Spleen (tissue), 11 donors: ENCODE results near the gene CYB561. TPM values are rescaled to one million over a fixed set of nuclear protein-coding genes. Genes with fewer than 3 reads are reported as not detected.
A peak's percentile ranks its signal among the peaks of the same experiment; 100 is the strongest.

ENCODE experiments used
- DNase-seq: peaks from one replicate; pipeline ENCODE4 v3.0.0-alpha.2; 2020
- H3K27ac ChIP-seq, 8 donors: fragments of 200-600 bp; sonication (generic) in 7 of 8; 1 replicate in 4 of 8; 2 replicates in 4 of 8; pipeline versions ENCODE4 v1.5.0 to v1.8.0; 2016 to 2021; ENCODE audit warnings: inconsistent platforms in 4 of 8, mild to moderate bottlenecking in 4 of 8, moderate library complexity in 1 of 8
- H3K27me3 ChIP-seq, 7 donors: fragments of 200-600 bp; sonication (generic) in 6 of 7; replicated peaks in 1 of 7; 1 replicate in 4 of 7; 2 replicates in 3 of 7; pipeline versions ENCODE4 v1.5.0 to v1.8.0; 2016 to 2021; ENCODE audit warnings: inconsistent platforms in 3 of 7, mild to moderate bottlenecking in 1 of 7
- H3K36me3 ChIP-seq, 6 donors: fragments of 200-600 bp; sonication (generic) in 5 of 6; 1 replicate in 4 of 6; 2 replicates in 2 of 6; pipeline versions ENCODE4 v1.5.0 to v1.8.0; 2016 to 2021; ENCODE audit warnings: inconsistent platforms in 2 of 6
- H3K4me1 ChIP-seq, 6 donors: fragments of 200-600 bp; sonication (generic) in 5 of 6; 1 replicate in 3 of 6; 2 replicates in 3 of 6; pipeline versions ENCODE4 v1.5.0 to v1.8.0; 2016 to 2021; ENCODE audit warnings: inconsistent platforms in 3 of 6
- H3K4me3 ChIP-seq, 8 donors: fragments of 200-600 bp; sonication (generic) in 7 of 8; 1 replicate in 4 of 8; 2 replicates in 4 of 8; pipeline versions ENCODE4 v1.5.0 to v1.8.0; 2016 to 2021; ENCODE audit warnings: inconsistent platforms in 4 of 8, mild to moderate bottlenecking in 4 of 8, moderate library complexity in 2 of 8
- H3K9me3 ChIP-seq, 8 donors: fragments of 200-600 bp; sonication (generic) in 7 of 8; 1 replicate in 4 of 8; 2 replicates in 4 of 8; pipeline versions ENCODE4 v1.5.0 to v1.8.0; 2016 to 2021; ENCODE audit warnings: inconsistent platforms in 4 of 8
- CTCF ChIP-seq, 11 experiments: fragments of 200-600 bp in 7 of 11; fragments of 450-650 bp in 4 of 11; sonication (generic) in 4 of 11; IDR thresholded peaks in 8 of 11; conservative IDR thresholded peaks in 3 of 11; 1 replicate in 7 of 11; 2 replicates in 4 of 11; pipeline versions ENCODE4 v1.4.0 to v1.8.0; 2016 to 2021; ENCODE audit warnings: antibody characterized with exemption in 11 of 11, inconsistent platforms in 4 of 11, mild to moderate bottlenecking in 1 of 11
- POLR2A ChIP-seq, 3 donors: fragments of 450-650 bp; IDR thresholded peaks; one replicate each; pipeline ENCODE4 v1.5.1; 2017; ENCODE audit warnings: antibody characterized with exemption in 3 of 3, mild to moderate bottlenecking in 1 of 3
- POLR2AphosphoS5 ChIP-seq, 3 donors: sonication (generic); formaldehyde crosslinking; IDR thresholded peaks; one replicate each; pipeline ENCODE4 v1.5.1; 2017; ENCODE audit warnings: antibody characterized with exemption in 3 of 3
- WGBS, 5 donors: extraction: QIAGEN DNeasy Blood & Tissue Kit in 3 of 5; methylation state at CpG; one replicate each; pipeline versions ENCODE4 v1.1.5 to v1.1.7; 2013 to 2018; 5-methylcytosine and 5-hydroxymethylcytosine counted together
- intact Hi-C: fragments of 100-400 bp; cut with DNase I; formaldehyde crosslinking; loops from one replicate; pipeline ENCODE4 v1.15.0; 2023; ENCODE audit warnings: low total_unique reads
- polyA plus RNA-seq, 3 donors: library from polyadenylated mRNA; stranded (reverse); fragments of 200-250 nt; gene quantifications; one replicate each; pipeline ENCODE4 v1.2.1, GENCODE V29; 2013
- total RNA-seq, 7 donors: library from RNA; depleted of rRNA in 3 of 7; stranded (reverse); fragments of >200 nt in 3 of 7; fragmentation: NEBNext Ultra II Directional in 4 of 7; extraction: Animal tissue kit (Norgen Biotek cat#: 25700) in 4 of 7; gene quantifications; one replicate each; pipeline versions ENCODE4 v1.1.0 to v1.2.1, GENCODE V29; 2016 to 2021
- donor health status: healthy with polysubstance abuse.
- donor health status: DM: no; HTN: no; CAD: no; lungs with moderate emphysema.
- donor health status: DM: no; HTN: no; CAD: no.
- donor health status: Bipolar disorder and iron deficiency.
- donor health status: healthy.
- donor health status: DM: no; HTN: no; CAD: no.
- donor health status: DM: yes; HTN: yes; CAD: no.

Gene CYB561
- total and polyA plus RNA-seq, 10 donors = 2.6 to 36.4 (median 12.6) TPM

GRCh38 chr17:63436523-63437110 lies 9.5 kb downstream of the CYB561 start:
- H3K4me1 ChIP-seq = peaks cover 0 to 79% (median 57%) of the 10 kb centered on the region in 6 donors

GRCh38 chr17:63435681-63436522 lies 10.2 kb downstream of the CYB561 start:
- WGBS, 5 donors = 74 to 81% (median 80%) methylated on average over 24 to 29 of the region's 29 CpGs
- H3K4me1 ChIP-seq = peaks cover 0 to 79% (median 57%) of the 10 kb centered on the region in 6 donors
- H3K27ac ChIP-seq = peak overlapping the region in 4 of 8 donors; percentile 22 to 47 (median 40)
- H3K36me3 ChIP-seq = peaks cover 0 to 6% (median 0%) of the 10 kb centered on the region in 6 donors
- H3K4me3 ChIP-seq = no peak overlapping the region
- H3K9me3 ChIP-seq = no peaks in the 10 kb centered on the region
- no peak for DNase-seq
- intact Hi-C loops = no loop called here
- peaks cover 0 to 7% (median 0%) of the 10 kb centered on the region in 7 donors for H3K27me3 ChIP-seq
- peak in 1 of 3 donors; percentile 5 for TF ChIP-seq POLR2AphosphoS5 (IDR thresholded peaks at IDR 0.05)
- TF ChIP-seq CTCF (IDR thresholded peaks at IDR 0.05 in 8 of 11, conservative IDR thresholded peaks at IDR 0.05 in 3 of 11) = peak in 1 of 11 experiments; percentile 5
- no peak for TF ChIP-seq POLR2A (IDR thresholded peaks at IDR 0.05)

More at GRCh38 chr17:63436523-63437110, 9.5 kb downstream of the CYB561 start:
- no peak for DNase-seq
- WGBS, 5 donors = 73 to 87% (median 84%) methylated on average over 12 to 17 of the region's 17 CpGs
- Histone ChIP-seq H3K27ac (no peak overlapping the region), H3K4me3 (no peak overlapping the region), H3K36me3 (peaks cover 0 to 6% (median 0%) of the 10 kb centered on the region in 6 donors), H3K9me3 (no peaks in the 10 kb centered on the region), H3K27me3 (peaks cover 0 to 7% (median 0%) of the 10 kb centered on the region in 7 donors)
- TF ChIP-seq CTCF (IDR thresholded peaks at IDR 0.05 in 8 of 11, conservative IDR thresholded peaks at IDR 0.05 in 3 of 11) (peak in 4 of 11 experiments; percentile 12 to 38 (median 15)), POLR2AphosphoS5 (IDR thresholded peaks at IDR 0.05) (peak in 2 of 3 donors; percentile 34 to 58), POLR2A (IDR thresholded peaks at IDR 0.05) (no peak)
- intact Hi-C loops = no loop called here

- no peak overlapping the region for H3K4me3 ChIP-seq
- no peak for DNase-seq
- WGBS, 5 donors = 29 to 47% (median 35%) methylated on average over 18 to 25 of the region's 25 CpGs
- peaks cover 0 to 70% (median 51%) of the 10 kb centered on the region in 6 donors for H3K4me1 ChIP-seq
- intact Hi-C loops = no loop called here
- H3K9me3 ChIP-seq = no peaks in the 10 kb centered on the region
- H3K27me3 ChIP-seq = peaks cover 0 to 7% (median 0%) of the 10 kb centered on the region in 7 donors
- peaks cover 0 to 6% (median 0%) of the 10 kb centered on the region in 6 donors for H3K36me3 ChIP-seq
- peak in 3 of 11 experiments; percentile 29 to 34 (median 31) for TF ChIP-seq CTCF (IDR thresholded peaks at IDR 0.05 in 8 of 11, conservative IDR thresholded peaks at IDR 0.05 in 3 of 11)
- TF ChIP-seq POLR2AphosphoS5 (IDR thresholded peaks at IDR 0.05) = peak in 2 of 3 donors; percentile 54 to 69
- TF ChIP-seq POLR2A (IDR thresholded peaks at IDR 0.05) = no peak
- peak overlapping the region in 4 of 8 donors; percentile 22 to 47 (median 40) for H3K27ac ChIP-seq
These were observed 11.0 kb downstream of the CYB561 start for GRCh38 chr17:63434951-63435571.
